ENCODE data around the gene STK32B. TPM values are rescaled to one million over a fixed set of nuclear protein-coding genes. Genes with fewer than 3 reads are reported as not detected.

Gene STK32B
- total and polyA plus RNA-seq, 2 experiments from 2014 or later = 0.71 to 2.3 TPM

DNA sequence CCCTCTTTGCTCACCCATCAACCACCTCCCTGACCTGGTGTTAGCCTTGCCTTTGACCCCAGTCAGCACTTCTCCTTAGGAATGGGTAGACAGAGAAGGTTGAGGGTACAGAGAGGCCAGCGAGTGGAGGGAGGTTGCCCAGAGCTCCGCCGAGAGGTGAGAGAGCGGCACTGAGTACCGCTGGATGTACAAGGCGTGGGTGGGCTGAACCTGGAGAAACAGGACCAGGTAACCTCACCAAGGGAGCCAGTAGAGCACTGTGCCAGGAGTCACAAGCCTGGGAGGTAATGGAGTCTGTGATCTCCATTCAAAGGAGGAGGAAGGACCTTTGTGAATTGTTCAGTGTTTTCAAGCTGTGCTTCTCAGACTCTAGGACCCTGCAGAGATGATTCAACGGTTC is 400.9 kb downstream of the STK32B start:
- H3K27me3 Mint-ChIP-seq (ENCODE audit: insufficient read depth, low read depth, poor library complexity) = peaks cover 14% of the 10 kb centered on the region
- no peak for ATAC-seq
- H3K4me3 Mint-ChIP-seq = no peak overlapping the region
- no peak overlapping the region for H3K27ac Mint-ChIP-seq
- Histone ChIP-seq H3F3A (replicated peaks; ENCODE audit: low read depth) (no peaks in the 10 kb centered on the region), H3K4me1 (ENCODE audit: insufficient read depth) (no peaks in the 10 kb centered on the region), H3K79me2 (replicated peaks; ENCODE audit: insufficient read depth) (no peaks in the 10 kb centered on the region), H4K20me1 (replicated peaks; ENCODE audit: insufficient read depth) (no peaks in the 10 kb centered on the region), H3K27me3 (ENCODE audit: insufficient read depth) (no peaks in the 10 kb centered on the region), H3K9me2 (ENCODE audit: insufficient read depth) (no peaks in the 10 kb centered on the region), H3K36me3 (ENCODE audit: insufficient read depth) (no peaks in the 10 kb centered on the region), H3K4me2 (no peak overlapping the region), H2AFZ (no peak overlapping the region), H3K4me3 (no peak overlapping the region), H3K27ac (ENCODE audit: low read depth) (no peak overlapping the region)
- no peaks in the 10 kb centered on the region for H3K36me3 Mint-ChIP-seq (ENCODE audit: low read depth)
- TF ChIP-seq, protein P1, sequence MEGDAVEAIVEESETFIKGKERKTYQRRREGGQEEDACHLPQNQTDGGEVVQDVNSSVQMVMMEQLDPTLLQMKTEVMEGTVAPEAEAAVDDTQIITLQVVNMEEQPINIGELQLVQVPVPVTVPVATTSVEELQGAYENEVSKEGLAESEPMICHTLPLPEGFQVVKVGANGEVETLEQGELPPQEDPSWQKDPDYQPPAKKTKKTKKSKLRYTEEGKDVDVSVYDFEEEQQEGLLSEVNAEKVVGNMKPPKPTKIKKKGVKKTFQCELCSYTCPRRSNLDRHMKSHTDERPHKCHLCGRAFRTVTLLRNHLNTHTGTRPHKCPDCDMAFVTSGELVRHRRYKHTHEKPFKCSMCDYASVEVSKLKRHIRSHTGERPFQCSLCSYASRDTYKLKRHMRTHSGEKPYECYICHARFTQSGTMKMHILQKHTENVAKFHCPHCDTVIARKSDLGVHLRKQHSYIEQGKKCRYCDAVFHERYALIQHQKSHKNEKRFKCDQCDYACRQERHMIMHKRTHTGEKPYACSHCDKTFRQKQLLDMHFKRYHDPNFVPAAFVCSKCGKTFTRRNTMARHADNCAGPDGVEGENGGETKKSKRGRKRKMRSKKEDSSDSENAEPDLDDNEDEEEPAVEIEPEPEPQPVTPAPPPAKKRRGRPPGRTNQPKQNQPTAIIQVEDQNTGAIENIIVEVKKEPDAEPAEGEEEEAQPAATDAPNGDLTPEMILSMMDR (conservative IDR thresholded peaks at IDR 0.05; ENCODE audit: low read depth in 2 of 2) = no peak
- no peak for TF ChIP-seq ZNF114 (CRISPR knock-in tag; IDR thresholded peaks at IDR 0.05)
- TF ChIP-seq, protein P2, sequence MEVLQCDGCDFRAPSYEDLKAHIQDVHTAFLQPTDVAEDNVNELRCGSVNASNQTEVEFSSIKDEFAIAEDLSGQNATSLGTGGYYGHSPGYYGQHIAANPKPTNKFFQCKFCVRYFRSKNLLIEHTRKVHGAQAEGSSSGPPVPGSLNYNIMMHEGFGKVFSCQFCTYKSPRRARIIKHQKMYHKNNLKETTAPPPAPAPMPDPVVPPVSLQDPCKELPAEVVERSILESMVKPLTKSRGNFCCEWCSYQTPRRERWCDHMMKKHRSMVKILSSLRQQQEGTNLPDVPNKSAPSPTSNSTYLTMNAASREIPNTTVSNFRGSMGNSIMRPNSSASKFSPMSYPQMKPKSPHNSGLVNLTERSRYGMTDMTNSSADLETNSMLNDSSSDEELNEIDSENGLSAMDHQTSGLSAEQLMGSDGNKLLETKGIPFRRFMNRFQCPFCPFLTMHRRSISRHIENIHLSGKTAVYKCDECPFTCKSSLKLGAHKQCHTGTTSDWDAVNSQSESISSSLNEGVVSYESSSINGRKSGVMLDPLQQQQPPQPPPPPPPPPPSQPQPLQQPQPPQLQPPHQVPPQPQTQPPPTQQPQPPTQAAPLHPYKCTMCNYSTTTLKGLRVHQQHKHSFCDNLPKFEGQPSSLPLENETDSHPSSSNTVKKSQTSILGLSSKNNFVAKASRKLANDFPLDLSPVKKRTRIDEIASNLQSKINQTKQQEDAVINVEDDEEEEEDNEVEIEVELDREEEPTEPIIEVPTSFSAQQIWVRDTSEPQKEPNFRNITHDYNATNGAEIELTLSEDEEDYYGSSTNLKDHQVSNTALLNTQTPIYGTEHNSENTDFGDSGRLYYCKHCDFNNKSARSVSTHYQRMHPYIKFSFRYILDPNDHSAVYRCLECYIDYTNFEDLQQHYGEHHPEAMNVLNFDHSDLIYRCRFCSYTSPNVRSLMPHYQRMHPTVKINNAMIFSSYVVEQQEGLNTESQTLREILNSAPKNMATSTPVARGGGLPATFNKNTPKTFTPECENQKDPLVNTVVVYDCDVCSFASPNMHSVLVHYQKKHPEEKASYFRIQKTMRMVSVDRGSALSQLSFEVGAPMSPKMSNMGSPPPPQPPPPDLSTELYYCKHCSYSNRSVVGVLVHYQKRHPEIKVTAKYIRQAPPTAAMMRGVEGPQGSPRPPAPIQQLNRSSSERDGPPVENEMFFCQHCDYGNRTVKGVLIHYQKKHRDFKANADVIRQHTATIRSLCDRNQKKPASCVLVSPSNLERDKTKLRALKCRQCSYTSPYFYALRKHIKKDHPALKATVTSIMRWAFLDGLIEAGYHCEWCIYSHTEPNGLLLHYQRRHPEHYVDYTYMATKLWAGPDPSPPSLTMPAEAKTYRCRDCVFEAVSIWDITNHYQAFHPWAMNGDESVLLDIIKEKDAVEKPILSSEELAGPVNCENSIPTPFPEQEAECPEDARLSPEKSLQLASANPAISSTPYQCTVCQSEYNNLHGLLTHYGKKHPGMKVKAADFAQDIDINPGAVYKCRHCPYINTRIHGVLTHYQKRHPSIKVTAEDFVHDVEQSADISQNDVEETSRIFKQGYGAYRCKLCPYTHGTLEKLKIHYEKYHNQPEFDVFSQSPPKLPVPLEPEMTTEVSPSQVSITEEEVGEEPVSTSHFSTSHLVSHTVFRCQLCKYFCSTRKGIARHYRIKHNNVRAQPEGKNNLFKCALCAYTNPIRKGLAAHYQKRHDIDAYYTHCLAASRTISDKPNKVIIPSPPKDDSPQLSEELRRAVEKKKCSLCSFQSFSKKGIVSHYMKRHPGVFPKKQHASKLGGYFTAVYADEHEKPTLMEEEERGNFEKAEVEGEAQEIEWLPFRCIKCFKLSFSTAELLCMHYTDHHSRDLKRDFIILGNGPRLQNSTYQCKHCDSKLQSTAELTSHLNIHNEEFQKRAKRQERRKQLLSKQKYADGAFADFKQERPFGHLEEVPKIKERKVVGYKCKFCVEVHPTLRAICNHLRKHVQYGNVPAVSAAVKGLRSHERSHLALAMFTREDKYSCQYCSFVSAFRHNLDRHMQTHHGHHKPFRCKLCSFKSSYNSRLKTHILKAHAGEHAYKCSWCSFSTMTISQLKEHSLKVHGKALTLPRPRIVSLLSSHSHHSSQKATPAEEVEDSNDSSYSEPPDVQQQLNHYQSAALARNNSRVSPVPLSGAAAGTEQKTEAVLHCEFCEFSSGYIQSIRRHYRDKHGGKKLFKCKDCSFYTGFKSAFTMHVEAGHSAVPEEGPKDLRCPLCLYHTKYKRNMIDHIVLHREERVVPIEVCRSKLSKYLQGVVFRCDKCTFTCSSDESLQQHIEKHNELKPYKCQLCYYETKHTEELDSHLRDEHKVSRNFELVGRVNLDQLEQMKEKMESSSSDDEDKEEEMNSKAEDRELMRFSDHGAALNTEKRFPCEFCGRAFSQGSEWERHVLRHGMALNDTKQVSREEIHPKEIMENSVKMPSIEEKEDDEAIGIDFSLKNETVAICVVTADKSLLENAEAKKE (CRISPR knock-in tag; IDR thresholded peaks at IDR 0.05) = no peak
- TF ChIP-seq JUNB (IDR thresholded peaks at IDR 0.05; ENCODE audit: unreplicated experiment) = no peak
- TF ChIP-seq, protein P3, sequence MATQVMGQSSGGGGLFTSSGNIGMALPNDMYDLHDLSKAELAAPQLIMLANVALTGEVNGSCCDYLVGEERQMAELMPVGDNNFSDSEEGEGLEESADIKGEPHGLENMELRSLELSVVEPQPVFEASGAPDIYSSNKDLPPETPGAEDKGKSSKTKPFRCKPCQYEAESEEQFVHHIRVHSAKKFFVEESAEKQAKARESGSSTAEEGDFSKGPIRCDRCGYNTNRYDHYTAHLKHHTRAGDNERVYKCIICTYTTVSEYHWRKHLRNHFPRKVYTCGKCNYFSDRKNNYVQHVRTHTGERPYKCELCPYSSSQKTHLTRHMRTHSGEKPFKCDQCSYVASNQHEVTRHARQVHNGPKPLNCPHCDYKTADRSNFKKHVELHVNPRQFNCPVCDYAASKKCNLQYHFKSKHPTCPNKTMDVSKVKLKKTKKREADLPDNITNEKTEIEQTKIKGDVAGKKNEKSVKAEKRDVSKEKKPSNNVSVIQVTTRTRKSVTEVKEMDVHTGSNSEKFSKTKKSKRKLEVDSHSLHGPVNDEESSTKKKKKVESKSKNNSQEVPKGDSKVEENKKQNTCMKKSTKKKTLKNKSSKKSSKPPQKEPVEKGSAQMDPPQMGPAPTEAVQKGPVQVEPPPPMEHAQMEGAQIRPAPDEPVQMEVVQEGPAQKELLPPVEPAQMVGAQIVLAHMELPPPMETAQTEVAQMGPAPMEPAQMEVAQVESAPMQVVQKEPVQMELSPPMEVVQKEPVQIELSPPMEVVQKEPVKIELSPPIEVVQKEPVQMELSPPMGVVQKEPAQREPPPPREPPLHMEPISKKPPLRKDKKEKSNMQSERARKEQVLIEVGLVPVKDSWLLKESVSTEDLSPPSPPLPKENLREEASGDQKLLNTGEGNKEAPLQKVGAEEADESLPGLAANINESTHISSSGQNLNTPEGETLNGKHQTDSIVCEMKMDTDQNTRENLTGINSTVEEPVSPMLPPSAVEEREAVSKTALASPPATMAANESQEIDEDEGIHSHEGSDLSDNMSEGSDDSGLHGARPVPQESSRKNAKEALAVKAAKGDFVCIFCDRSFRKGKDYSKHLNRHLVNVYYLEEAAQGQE (IDR thresholded peaks at IDR 0.05; ENCODE audit: unreplicated experiment) = no peak
- TF ChIP-seq POLR2AphosphoS5 (IDR thresholded peaks at IDR 0.05; ENCODE audit: low read depth) = no peak
- no peak for TF ChIP-seq ZNF331 (CRISPR knock-in tag; IDR thresholded peaks at IDR 0.05; ENCODE audit: low read depth)
- no peak for TF ChIP-seq EZH2phosphoT487 (IDR thresholded peaks at IDR 0.05; ENCODE audit: unreplicated experiment)
- TF ChIP-seq, protein P4, sequence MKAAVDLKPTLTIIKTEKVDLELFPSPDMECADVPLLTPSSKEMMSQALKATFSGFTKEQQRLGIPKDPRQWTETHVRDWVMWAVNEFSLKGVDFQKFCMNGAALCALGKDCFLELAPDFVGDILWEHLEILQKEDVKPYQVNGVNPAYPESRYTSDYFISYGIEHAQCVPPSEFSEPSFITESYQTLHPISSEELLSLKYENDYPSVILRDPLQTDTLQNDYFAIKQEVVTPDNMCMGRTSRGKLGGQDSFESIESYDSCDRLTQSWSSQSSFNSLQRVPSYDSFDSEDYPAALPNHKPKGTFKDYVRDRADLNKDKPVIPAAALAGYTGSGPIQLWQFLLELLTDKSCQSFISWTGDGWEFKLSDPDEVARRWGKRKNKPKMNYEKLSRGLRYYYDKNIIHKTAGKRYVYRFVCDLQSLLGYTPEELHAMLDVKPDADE (IDR thresholded peaks at IDR 0.05) = no peak
- no peak for TF ChIP-seq STAT1 (IDR thresholded peaks at IDR 0.05; ENCODE audit: unreplicated experiment)
- no peak for TF ChIP-seq NANOG (IDR thresholded peaks at IDR 0.05; ENCODE audit: borderline replicate concordance)
- TF ChIP-seq EZH2 (IDR thresholded peaks at IDR 0.05; ENCODE audit: low read depth, unreplicated experiment) = no peak
- TF ChIP-seq CREB1 (CRISPR knock-in tag; IDR thresholded peaks at IDR 0.05; ENCODE audit: low read depth) = no peak
- no peaks in the 10 kb centered on the region for H3K4me1 Mint-ChIP-seq
- DNase-seq (ENCODE audit: low spot score) = no peak
- no peaks in the 10 kb centered on the region for H3K9me3 Mint-ChIP-seq
